GM18498 (cell line): ENCODE data around the gene LAMA4.
"Not testable (repeated sequence)": the region's sequence is repeated elsewhere in the genome, so short reads cannot be mapped to it uniquely, and the experiment has no call there.

Experiments
- ATAC-seq: cut with Tn5 transposase; IDR thresholded peaks from one replicate; pipeline ENCODE4 v1.9.1; 2021; ENCODE audit warnings: mild to moderate bottlenecking, moderate library complexity; ENCODE audit not compliant: unreplicated experiment

LAMA4 gene

DNA sequence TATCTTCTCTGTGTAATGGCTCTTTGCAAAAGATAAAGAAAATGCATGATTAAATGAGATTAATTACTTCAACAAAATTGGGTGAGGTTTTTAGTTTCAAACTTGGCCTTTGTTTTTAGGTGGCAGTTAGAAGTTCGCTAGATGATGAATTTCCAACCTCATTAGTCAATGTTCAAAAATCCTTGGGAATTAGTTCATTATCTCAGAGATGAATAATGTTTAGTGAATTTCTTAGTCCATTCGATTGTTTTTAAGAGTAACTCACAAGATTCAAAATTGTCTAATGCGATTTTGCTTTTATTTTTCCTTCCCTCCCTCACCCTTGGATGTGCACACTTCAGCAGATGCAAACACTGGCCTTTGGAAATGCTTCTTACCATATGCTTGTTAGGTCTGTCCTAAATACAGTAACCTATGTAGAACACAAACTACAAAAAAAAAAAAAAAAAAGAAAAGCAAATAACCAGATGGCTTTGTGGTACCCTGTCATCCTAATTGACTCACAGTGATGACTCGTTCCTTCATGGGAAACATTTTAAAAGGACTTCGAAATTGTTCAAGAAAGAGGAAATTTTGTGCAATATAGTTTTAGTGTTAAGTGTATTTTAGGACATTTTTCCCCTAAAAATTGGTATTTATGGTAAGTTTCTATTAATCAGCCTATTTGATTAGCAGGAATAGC is 100.3 kb downstream of the LAMA4 start:
- no peak for ATAC-seq

DNA sequence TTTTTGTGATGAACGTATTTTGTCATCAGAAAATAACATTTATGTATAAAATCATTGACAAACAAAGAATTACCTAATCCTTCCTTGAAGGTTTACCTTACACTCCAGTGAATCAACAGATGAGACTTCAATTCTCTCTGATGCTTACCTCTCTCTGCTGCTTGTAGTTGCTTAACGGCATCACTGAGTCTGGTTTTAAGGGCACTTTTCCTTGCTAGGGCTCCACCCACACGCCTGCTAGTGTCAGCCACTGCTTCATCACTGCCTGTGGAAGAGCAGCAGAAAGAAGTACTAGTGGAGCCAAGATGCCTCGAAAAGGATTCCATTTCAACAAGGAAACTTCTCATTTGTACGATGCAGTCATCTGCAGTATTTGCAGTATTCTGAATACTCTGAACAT is 104.0 kb downstream of the LAMA4 start:
- ATAC-seq = no peak

DNA sequence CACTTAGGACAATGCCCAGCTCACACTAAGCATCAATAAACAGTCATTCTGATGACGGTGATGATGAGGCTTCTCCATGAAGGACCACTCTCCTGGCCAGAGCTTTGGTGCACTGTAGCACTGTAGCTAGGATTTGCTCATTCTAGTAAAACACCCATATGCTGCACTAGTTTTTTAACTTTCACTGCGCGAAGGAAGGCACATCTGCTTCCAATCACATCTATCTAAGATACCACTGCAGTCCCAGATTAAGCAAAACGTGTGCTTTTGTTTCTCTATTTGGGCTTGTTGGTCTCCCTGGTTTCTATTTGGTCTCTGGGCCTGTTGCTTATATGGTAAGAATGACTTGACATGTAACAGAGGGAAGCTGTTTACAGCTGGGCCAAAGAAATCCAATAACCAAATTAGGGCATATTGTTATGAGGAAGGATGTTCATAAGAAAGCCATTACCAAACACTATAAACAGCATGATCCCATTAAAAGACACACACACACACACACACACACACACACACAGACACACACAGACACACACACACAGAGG is 104.6 kb downstream of the LAMA4 start:
- no peak for ATAC-seq

GRCh38 chr6:112149236-112149635 is 105.1 kb downstream of the LAMA4 start:
- ATAC-seq = no peak

DNA sequence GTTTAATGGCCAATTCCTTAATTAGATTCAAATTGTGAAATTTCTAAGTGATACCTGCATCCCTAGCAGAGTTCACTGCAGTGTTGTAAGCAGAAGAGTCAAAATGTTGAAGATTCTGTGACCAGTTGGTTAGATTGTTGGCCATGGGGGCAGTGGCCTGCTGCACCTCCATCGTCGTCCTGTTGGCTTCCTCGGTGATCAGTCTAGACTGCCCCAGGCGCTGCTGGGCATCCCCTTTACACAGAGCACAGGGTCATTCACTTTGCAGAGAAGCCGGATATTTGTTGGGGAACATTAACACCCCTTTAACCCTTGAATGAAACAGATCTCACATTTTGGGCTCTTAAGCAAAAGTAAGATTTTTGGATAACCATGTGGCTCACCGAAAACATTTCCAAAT is 106.3 kb downstream of the LAMA4 start:
- ATAC-seq = no peak

GRCh38 chr6:112145080-112145573 is 109.2 kb downstream of the LAMA4 start:
- no peak for ATAC-seq

DNA sequence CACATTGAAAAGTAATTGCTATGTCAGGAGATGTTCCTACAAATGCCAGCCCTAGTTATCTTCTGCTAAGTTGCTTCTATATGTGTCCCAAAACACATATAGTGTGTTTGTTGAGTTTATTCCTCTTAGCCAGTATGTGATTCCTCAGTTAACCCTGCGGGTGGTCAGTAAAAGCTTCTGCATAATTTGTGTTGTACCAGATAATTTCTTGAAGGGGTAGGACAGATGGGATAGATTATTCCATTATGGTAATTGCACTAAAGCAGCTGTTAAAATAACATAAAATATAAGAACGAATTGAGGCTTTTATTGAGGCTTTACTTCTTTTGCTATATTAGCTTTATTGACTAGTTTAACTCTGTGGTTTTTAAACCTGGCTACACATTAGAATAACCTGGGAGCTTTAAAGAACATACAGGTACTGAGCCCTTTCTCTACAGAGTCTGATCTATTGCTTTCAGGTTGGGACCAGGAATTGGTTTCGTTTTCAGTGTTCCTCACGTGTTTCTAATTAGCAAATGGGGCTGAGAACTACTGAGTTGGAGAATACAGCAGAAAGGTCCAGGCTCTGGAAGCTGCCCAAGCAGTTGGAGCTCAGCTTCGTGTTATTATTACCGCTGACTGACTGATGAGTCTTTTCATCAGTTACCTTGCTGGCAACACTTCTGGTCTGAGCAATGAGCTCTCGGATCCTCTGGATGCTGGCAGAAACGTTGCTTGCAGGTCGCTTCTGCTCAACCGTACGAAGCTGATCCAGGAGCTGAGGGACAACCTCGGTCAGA is 110.0 kb downstream of the LAMA4 start:
- ATAC-seq = no peak

DNA sequence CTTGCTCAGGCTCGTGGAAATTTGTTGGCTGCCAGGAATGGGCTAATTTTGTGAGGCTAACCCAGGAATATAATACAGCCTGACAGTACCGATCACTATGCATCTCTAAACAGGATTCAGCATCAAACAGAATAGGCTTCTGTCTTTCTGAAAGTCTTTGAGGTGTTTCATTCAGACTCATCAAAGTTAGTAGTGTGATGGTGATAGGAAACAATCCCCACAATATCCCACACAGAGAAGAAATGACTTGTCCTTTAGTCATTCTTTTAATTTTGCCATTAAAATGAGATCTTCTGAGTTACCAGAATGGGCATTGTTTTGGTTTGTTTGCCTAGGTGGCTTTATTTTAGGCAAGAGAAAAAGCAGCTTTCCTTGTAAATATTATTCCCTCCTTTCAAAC is 112.7 kb downstream of the LAMA4 start:
- ATAC-seq = no peak

- no peak for ATAC-seq
These were observed 115.3 kb downstream of the LAMA4 start for GRCh38 chr6:112139052-112139451.

- no peak for ATAC-seq
These were observed 123.5 kb downstream of the LAMA4 start for GRCh38 chr6:112130878-112131277.

DNA sequence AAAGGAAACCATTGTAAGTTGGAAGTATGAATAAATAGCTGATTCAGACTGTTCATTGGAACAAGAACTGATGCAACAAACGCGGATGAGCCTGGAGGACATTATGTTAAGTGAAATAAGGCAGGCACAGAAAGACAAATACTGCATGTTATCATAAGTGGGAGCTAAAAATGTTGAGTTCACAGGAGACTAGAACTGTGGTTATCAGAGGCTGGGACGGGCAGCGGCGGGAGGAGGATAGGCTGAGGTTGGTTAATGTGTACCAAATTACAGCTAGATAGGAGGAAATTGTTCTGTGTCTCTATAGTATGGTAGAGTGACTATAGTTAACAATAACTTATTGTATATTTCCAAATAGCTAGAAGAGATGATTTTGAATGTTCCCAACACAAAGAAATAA is 126.2 kb downstream of the LAMA4 start:
- ATAC-seq = no peak

DNA sequence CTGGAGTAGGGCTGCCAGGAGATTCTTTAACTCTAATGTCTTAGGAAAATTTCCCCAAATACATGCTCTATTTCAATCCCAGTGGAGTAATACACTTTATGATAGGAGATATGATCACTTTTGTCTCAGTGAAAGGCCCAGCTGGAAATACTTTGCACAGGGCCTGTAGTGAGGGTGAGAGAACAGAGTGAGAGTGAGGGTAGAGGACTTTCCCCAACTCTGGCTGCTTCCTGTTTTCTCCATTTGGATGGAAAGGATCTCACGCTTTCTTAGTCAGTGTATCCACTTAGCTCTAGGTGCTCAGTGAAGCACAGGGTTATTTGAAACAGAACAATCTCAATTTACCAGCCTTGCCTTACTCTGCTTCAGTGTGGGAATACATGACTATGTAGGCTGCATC is 130.4 kb downstream of the LAMA4 start:
- ATAC-seq = no peak

DNA sequence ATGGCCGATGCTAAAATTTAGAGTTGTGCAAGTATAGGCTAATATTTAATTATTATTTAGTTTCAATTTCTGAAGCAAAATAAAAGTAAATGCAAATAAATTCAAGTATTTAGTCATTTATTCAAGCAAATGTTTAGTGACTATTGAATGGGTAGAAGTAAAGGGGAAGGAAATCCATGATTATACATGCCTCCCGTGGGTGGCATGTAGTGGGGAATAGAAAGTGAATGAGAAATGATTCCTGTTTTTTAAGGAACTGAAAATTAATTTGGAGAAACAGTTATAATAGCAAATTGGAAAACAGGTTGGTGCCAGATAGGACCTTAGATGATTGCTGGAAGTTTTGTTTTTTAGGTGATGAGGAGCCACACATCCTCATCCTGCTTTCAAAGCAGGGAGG is 131.6 kb downstream of the LAMA4 start:
- no peak for ATAC-seq

- ATAC-seq = no peak
These were observed 136.3 kb downstream of the LAMA4 start for GRCh38 chr6:112118034-112118433.

GRCh38 chr6:112117554-112117953 is 136.8 kb downstream of the LAMA4 start:
- ATAC-seq = no peak

DNA sequence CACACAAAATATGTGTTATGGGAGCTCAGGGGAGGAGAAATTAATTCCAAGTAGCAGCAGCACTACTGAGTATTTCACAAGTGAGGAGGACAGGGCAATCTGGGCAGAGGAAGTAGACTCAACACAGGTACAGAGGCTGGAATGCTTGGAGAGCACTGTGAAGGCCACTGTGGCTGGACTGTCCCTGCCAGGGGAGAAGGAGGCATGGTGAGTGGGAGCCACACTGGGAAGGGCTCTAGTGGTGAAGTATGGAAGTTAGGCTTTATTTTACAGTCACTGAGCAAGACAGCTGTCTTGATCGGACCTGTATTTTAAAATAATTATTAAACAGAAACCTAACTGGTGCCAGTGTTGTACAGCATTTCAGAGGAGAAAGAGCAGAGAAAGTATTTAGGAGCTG is 138.1 kb downstream of the LAMA4 start:
- no peak for ATAC-seq

DNA sequence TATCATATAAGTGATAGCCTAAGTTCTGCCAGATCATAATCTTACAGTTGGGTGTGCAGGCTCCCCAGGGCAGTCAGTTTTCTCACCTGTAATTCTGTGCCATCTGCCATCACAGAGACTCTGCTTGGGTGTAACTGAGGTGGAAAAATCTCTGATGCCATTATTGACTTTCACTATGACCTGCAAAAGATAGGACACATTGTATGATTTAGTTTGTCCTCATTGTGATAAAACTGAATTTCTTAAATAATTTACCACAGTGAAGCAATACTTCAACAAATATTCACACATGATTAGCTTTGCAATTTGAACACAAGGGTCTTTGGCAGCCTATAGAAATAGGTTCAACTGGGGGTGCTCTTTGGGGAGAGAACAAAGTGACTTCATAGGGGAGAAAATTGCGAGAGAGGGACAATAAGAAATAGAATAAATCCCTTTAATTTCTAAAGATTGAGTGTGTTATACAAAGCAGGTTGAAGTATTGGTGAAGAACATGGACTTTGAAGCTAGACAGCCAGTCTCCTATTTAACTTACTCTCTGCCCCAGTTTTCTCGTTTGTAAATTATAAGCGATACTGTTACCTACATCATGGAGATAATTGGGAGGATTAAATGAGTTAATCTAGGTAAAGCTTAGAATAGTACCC is 139.7 kb downstream of the LAMA4 start:
- no peak for ATAC-seq

- no peak for ATAC-seq
These were observed 140.4 kb downstream of the LAMA4 start for GRCh38 chr6:112113918-112114317.

DNA sequence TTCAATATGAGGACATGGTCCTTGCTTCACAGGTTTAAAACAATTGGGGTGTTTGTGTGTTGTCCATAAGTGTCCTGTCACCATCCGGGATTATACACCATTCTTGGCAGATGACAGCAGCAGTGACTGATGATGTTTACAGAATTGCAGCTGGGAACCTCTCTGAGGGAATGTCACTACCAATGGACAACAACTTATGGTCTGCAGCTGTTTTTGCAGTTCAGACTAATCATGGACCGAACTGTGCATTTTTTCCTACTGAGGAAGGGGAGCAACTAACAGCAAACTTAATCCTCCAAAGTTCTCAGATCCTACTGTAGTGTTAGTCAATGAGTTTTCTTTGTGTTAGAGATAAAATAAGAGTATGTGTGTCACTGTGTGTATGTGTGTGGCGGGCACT is 140.9 kb downstream of the LAMA4 start:
- no peak for ATAC-seq

DNA sequence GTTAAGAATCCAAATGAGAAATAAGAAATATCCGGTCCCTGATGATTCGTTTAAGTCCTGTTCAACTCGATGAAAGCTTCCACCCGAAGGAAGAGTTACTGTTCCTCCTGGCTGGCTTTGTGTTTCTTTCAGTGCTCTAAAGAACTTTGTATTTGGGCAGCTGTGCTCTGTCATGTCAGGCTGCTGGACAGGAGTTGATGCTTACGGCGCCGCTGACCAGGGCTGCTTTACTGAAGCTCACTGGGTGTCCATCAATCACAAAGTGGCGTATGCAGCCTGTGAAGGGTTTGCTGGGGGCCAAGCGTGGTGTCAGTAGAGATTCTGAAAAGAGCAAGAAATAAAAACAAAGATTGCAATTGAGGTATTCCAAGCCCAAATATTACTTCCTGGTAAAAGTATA is 145.1 kb downstream of the LAMA4 start:
- no peak for ATAC-seq

GRCh38 chr6:112106562-112106961 is 147.8 kb downstream of the LAMA4 start:
- no peak for ATAC-seq

GRCh38 chr6:112106026-112106425 is 148.3 kb downstream of the LAMA4 start:
- not testable (repeated sequence) for ATAC-seq
